GM18861 (cell line): Measurements from ENCODE around the gene CCNE1.

ENCODE experiments used
- ATAC-seq: cut with Tn5 transposase; IDR thresholded peaks from one replicate; pipeline ENCODE4 v1.9.1; 2021; ENCODE audit not compliant: unreplicated experiment

CCNE1 gene

GRCh38 chr19:29811125-29812079, at the start of gene CCNE1:
CCNE1 (plus strand) TSS chr19:29811991; CDS start chr19:29812556, 565 bp downstream.
- ATAC-seq: peak; percentile 67

- no peak for ATAC-seq
Measured at GRCh38 chr19:29763196-29763595, 48.6 kb upstream of the CCNE1 start.

GRCh38 chr19:29764361-29764760, 47.4 kb upstream of the CCNE1 start:
- ATAC-seq: no peak

GRCh38 chr19:29766100-29766499, 45.7 kb upstream of the CCNE1 start:
- no peak for ATAC-seq

- no peak for ATAC-seq
Measured at GRCh38 chr19:29767039-29767735, 44.6 kb upstream of the CCNE1 start.

GRCh38 chr19:29768166-29768565, 43.6 kb upstream of the CCNE1 start:
- ATAC-seq: no peak

- ATAC-seq: no peak
Measured at GRCh38 chr19:29769997-29770396, 41.8 kb upstream of the CCNE1 start.

GRCh38 chr19:29770648-29771047, 41.1 kb upstream of the CCNE1 start:
- ATAC-seq: no peak

- no peak for ATAC-seq
Measured at GRCh38 chr19:29771708-29772414, 39.9 kb upstream of the CCNE1 start.

GRCh38 chr19:29772696-29773095, 39.1 kb upstream of the CCNE1 start:
- no peak for ATAC-seq

- ATAC-seq: no peak
Measured at GRCh38 chr19:29773141-29773540, 38.6 kb upstream of the CCNE1 start.

GRCh38 chr19:29774126-29774525, 37.7 kb upstream of the CCNE1 start:
- ATAC-seq: no peak

- no peak for ATAC-seq
Measured at GRCh38 chr19:29777781-29778309, 33.9 kb upstream of the CCNE1 start.

- no peak for ATAC-seq
Measured at GRCh38 chr19:29779921-29780320, 31.9 kb upstream of the CCNE1 start.

- ATAC-seq: no peak
Measured at GRCh38 chr19:29781386-29782259, 30.2 kb upstream of the CCNE1 start.

- ATAC-seq: no peak
Measured at GRCh38 chr19:29782260-29782580, 29.6 kb upstream of the CCNE1 start.

- ATAC-seq: no peak
Measured at GRCh38 chr19:29783627-29784190, 28.1 kb upstream of the CCNE1 start.

GRCh38 chr19:29784598-29785223, 27.1 kb upstream of the CCNE1 start:
- no peak for ATAC-seq

- no peak for ATAC-seq
Measured at GRCh38 chr19:29785360-29785759, 26.4 kb upstream of the CCNE1 start.
